Uterus (tissue), 4 donors: ENCODE data around the gene RASGRP1. TPM values are rescaled to one million over a fixed set of nuclear protein-coding genes. Genes with fewer than 3 reads are reported as not detected.

Experiments
- DNase-seq, 2 donors: peaks; one replicate each; pipeline ENCODE4 v3.0.0-alpha.2; 2019 to 2020
- H3K27ac ChIP-seq, 2 donors: fragments of 200-600 bp; sonication (generic); 1 replicate in 1 of 2; 2 replicates in 1 of 2; pipeline ENCODE4 v1.5.1; 2016 to 2018
- H3K27me3 ChIP-seq, 2 donors: fragments of 200-600 bp; sonication (generic); one replicate each; pipeline ENCODE4 v1.5.1; 2018 to 2019; ENCODE audit warnings: control low read depth in 1 of 2
- H3K36me3 ChIP-seq, 2 donors: fragments of 200-600 bp; sonication (generic); one replicate each; pipeline ENCODE4 v1.5.1; 2019; ENCODE audit warnings: control low read depth in 1 of 2
- H3K4me1 ChIP-seq, 2 donors: fragments of 200-600 bp; sonication (generic); one replicate each; pipeline ENCODE4 v1.5.1; 2018 to 2019; ENCODE audit warnings: control low read depth in 1 of 2
- H3K4me3 ChIP-seq, 2 donors: fragments of 200-600 bp; sonication (generic); 1 replicate in 1 of 2; 2 replicates in 1 of 2; pipeline ENCODE4 v1.5.1; 2018 to 2019; ENCODE audit warnings: mild to moderate bottlenecking in 1 of 2
- H3K9me3 ChIP-seq, 2 donors: fragments of 200-600 bp; sonication (generic); one replicate each; pipeline ENCODE4 v1.5.1; 2019; ENCODE audit warnings: control low read depth in 1 of 2
- POLR2A ChIP-seq, 2 donors: fragments of 450-650 bp; IDR thresholded peaks; one replicate each; pipeline ENCODE4 v1.6.1; 2016; ENCODE audit warnings: antibody characterized with exemption in 2 of 2, mild to moderate bottlenecking in 1 of 2, moderate library complexity in 1 of 2
- intact Hi-C: fragments of 100-400 bp; cut with DNase I; formaldehyde crosslinking; loops from one replicate; pipeline ENCODE4 v1.15.1; 2023; ENCODE audit warnings: low total_unique reads
- total RNA-seq, 4 donors: library from RNA; depleted of rRNA in 3 of 4; stranded (reverse); fragments of >200 nt in 3 of 4; gene quantifications; one replicate each; pipeline versions ENCODE4 v1.1.0 to v1.2.4, GENCODE V29; 2014 to 2023
- TF ChIP-seq, protein P1 (sequence below), 4 experiments: fragments of 200-600 bp in 2 of 4; fragments of 450-650 bp in 2 of 4; sonication (generic) in 2 of 4; IDR thresholded peaks; one replicate each; pipeline ENCODE4 v1.5.1; 2016 to 2019; ENCODE audit warnings: antibody characterized with exemption in 4 of 4, mild to moderate bottlenecking in 2 of 4, moderate library complexity in 1 of 4
- donor health status: DM: yes; HTN: yes; CAD: no.

Gene RASGRP1
- total RNA-seq, 4 donors from 2014 or later, result under 0.01 to 0.82 (median 0.48) TPM; not detected in 1

- no peak overlapping the region for H3K4me3 ChIP-seq
- H3K36me3 ChIP-seq, result no peaks in the 10 kb centered on the region
- no peaks in the 10 kb centered on the region for H3K4me1 ChIP-seq
- TF ChIP-seq, protein P1, sequence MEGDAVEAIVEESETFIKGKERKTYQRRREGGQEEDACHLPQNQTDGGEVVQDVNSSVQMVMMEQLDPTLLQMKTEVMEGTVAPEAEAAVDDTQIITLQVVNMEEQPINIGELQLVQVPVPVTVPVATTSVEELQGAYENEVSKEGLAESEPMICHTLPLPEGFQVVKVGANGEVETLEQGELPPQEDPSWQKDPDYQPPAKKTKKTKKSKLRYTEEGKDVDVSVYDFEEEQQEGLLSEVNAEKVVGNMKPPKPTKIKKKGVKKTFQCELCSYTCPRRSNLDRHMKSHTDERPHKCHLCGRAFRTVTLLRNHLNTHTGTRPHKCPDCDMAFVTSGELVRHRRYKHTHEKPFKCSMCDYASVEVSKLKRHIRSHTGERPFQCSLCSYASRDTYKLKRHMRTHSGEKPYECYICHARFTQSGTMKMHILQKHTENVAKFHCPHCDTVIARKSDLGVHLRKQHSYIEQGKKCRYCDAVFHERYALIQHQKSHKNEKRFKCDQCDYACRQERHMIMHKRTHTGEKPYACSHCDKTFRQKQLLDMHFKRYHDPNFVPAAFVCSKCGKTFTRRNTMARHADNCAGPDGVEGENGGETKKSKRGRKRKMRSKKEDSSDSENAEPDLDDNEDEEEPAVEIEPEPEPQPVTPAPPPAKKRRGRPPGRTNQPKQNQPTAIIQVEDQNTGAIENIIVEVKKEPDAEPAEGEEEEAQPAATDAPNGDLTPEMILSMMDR (IDR thresholded peaks at IDR 0.05), result no peak
- TF ChIP-seq POLR2A (IDR thresholded peaks at IDR 0.05), result no peak
- no peak overlapping the region for H3K27ac ChIP-seq
- no peaks in the 10 kb centered on the region for H3K27me3 ChIP-seq
- no peaks in the 10 kb centered on the region for H3K9me3 ChIP-seq
- intact Hi-C loops, result no loop called here
- DNase-seq, result no peak
Observed at GRCh38 chr15:38512901-38513300, 51.7 kb downstream of the RASGRP1 start.

DNA sequence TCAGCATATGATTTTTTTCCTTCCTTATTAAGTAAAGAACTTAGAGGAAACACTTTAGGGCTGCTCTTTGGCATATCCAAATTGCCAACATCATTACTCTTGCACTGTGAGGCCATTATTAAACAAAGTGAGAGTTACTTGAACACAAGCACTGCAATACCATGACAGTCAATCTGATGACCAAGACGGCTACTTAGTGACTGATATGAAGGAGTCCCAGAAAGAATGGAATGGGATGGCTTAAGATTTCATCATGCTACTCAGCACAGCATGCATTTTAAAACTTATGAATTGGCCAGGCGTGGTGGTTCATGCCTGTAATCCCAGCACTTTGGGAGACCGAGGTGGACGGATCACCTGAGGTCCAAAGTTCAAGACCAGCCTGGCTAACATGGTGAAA, 55.5 kb downstream of the RASGRP1 start:
- no peaks in the 10 kb centered on the region for H3K36me3 ChIP-seq
- DNase-seq, result no peak
- H3K4me1 ChIP-seq, result no peaks in the 10 kb centered on the region
- no peaks in the 10 kb centered on the region for H3K9me3 ChIP-seq
- intact Hi-C loops, result no loop called here
- no peak overlapping the region for H3K27ac ChIP-seq
- TF ChIP-seq, protein P1 (IDR thresholded peaks at IDR 0.05), result no peak
- TF ChIP-seq POLR2A (IDR thresholded peaks at IDR 0.05), result no peak
- H3K4me3 ChIP-seq, result no peak overlapping the region
- no peaks in the 10 kb centered on the region for H3K27me3 ChIP-seq

- no peaks in the 10 kb centered on the region for H3K9me3 ChIP-seq
- H3K4me1 ChIP-seq, result no peaks in the 10 kb centered on the region
- no peak overlapping the region for H3K27ac ChIP-seq
- no peak for TF ChIP-seq POLR2A (IDR thresholded peaks at IDR 0.05)
- TF ChIP-seq, protein P1 (IDR thresholded peaks at IDR 0.05), result no peak
- H3K36me3 ChIP-seq, result no peaks in the 10 kb centered on the region
- intact Hi-C loops, result no loop called here
- H3K27me3 ChIP-seq, result no peaks in the 10 kb centered on the region
- DNase-seq, result no peak
- H3K4me3 ChIP-seq, result no peak overlapping the region
Observed at GRCh38 chr15:38508647-38509046, 56.0 kb downstream of the RASGRP1 start.

DNA sequence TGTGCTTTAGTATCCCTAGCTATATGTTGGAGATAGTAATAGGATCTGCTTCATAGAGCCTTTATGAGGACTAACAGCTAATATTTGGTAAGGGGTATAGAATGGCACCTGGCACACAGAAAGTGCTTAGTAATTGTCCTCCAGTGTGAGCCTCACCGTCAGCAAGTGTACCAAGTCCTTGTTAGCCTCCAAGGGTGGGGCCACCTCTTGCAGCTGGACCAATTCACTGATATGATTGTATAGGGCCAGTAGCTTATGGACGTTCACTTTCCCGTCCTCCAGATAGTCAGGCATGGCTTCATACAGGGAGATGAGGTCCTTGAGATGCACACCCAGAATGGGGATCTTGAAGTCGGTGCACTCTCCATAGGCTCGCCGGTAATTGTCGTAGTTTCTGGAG, 57.0 kb downstream of the RASGRP1 start:
- TF ChIP-seq, protein P1 (IDR thresholded peaks at IDR 0.05), result no peak
- no peak for TF ChIP-seq POLR2A (IDR thresholded peaks at IDR 0.05)
- intact Hi-C loops, result no loop called here
- Histone ChIP-seq H3K4me1 (no peaks in the 10 kb centered on the region), H3K9me3 (no peaks in the 10 kb centered on the region), H3K27ac (no peak overlapping the region), H3K36me3 (no peaks in the 10 kb centered on the region), H3K4me3 (no peak overlapping the region), H3K27me3 (no peaks in the 10 kb centered on the region)
- no peak for DNase-seq

GRCh38 chr15:38506997-38507396, 57.6 kb downstream of the RASGRP1 start:
- no peaks in the 10 kb centered on the region for H3K27me3 ChIP-seq
- H3K4me3 ChIP-seq, result no peak overlapping the region
- no peak overlapping the region for H3K27ac ChIP-seq
- no peaks in the 10 kb centered on the region for H3K36me3 ChIP-seq
- H3K4me1 ChIP-seq, result no peaks in the 10 kb centered on the region
- DNase-seq, result no peak
- intact Hi-C loops, result no loop called here
- no peak for TF ChIP-seq POLR2A (IDR thresholded peaks at IDR 0.05)
- TF ChIP-seq, protein P1 (IDR thresholded peaks at IDR 0.05), result no peak
- no peaks in the 10 kb centered on the region for H3K9me3 ChIP-seq
